IMR-90 (cell line): ENCODE results near the gene STAC2. TPM values are rescaled to one million over a fixed set of nuclear protein-coding genes. Genes with fewer than 3 reads are reported as not detected.
A peak's percentile ranks its signal among the peaks of the same experiment; 100 is the strongest.

Experiments used
- ATAC-seq: fragments of 200-7000 bp; cut with Tn5 transposase; 2 replicates; pipeline ENCODE4 v1.9.1; 2020; ENCODE audit warnings: low read depth, mild to moderate bottlenecking, moderate library complexity
- BruUV-seq: library from RNA; stranded (reverse); fragments of 400-500 nt; replicated peaks from 2 replicates; lab custom pipeline; 2021; lab: Mats Ljungman, UMichigan
- CTCF ChIA-PET: fragments of 300-600 bp; formaldehyde crosslinking; extraction: SDS; loops from one replicate; lab custom pipeline; 2021; ENCODE audit warnings: antibody characterized with exemption; lab: Yijun Ruan, JAX
- POLR2A ChIA-PET: fragments of 300-600 bp; sonication (Branson Sonifier 250); formaldehyde crosslinking; loops from one replicate; lab custom pipeline; 2022; ENCODE audit warnings: antibody characterized with exemption; ENCODE audit not compliant: unreplicated experiment; lab: Charles Lee
- DNase-seq: peaks from one replicate; pipeline ENCODE4 v3.0.0; 2013
- H2AFZ ChIP-seq: replicated peaks from 2 replicates; pipeline ENCODE3; 2013; ENCODE audit warnings: low read length, mild to moderate bottlenecking; ENCODE audit not compliant: poor library complexity
- H2AK5ac ChIP-seq: 2 replicates; pipeline ENCODE4 v1.6.1; 2013; ENCODE audit warnings: low read depth, low read length, inconsistent platforms
- H2AK9ac ChIP-seq: replicated peaks from 2 replicates; pipeline ENCODE3; 2013; ENCODE audit warnings: mild to moderate bottlenecking, low read depth, low read length, moderate library complexity; ENCODE audit not compliant: poor library complexity
- H2BK120ac ChIP-seq: 2 replicates; pipeline ENCODE4 v1.6.1; 2013; ENCODE audit warnings: low read depth, low read length, inconsistent platforms
- H2BK15ac ChIP-seq: 3 replicates; pipeline ENCODE4 v1.6.1; 2013; ENCODE audit warnings: low read depth, low read length, inconsistent platforms
- H2BK20ac ChIP-seq: 2 replicates; pipeline ENCODE4 v1.6.1; 2013; ENCODE audit warnings: low read depth, mild to moderate bottlenecking, inconsistent platforms, low read length, moderate library complexity
- H2BK5ac ChIP-seq: 2 replicates; pipeline ENCODE4 v1.6.1; 2013; ENCODE audit warnings: mild to moderate bottlenecking, low read depth, low read length, inconsistent platforms; ENCODE audit not compliant: poor library complexity, severe bottlenecking
- H3K14ac ChIP-seq: replicated peaks from 2 replicates; pipeline ENCODE4 v1.6.1; 2013; ENCODE audit warnings: low read depth, low read length, inconsistent platforms
- H3K18ac ChIP-seq: 2 replicates; pipeline ENCODE4 v1.6.1; 2013; ENCODE audit warnings: low read depth, low read length, control low read depth
- H3K23ac ChIP-seq: 2 replicates; pipeline ENCODE4 v1.6.1; 2013; ENCODE audit warnings: low read depth, low read length, inconsistent platforms
- H3K27ac ChIP-seq: 2 replicates; pipeline ENCODE4 v1.5.1; 2013; ENCODE audit warnings: mild to moderate bottlenecking, control low read depth, low read length; ENCODE audit not compliant: insufficient read depth
- H3K27me3 ChIP-seq: 2 replicates; pipeline ENCODE4 v1.6.1; 2013; ENCODE audit warnings: low read length; ENCODE audit not compliant: control insufficient read depth, insufficient read depth
- H3K36me3 ChIP-seq: 2 replicates; pipeline ENCODE4 v1.6.1; 2013; ENCODE audit warnings: low read length, mixed read lengths; ENCODE audit not compliant: control insufficient read depth, insufficient read depth
- H3K4ac ChIP-seq: 2 replicates; pipeline ENCODE4 v1.6.1; 2013; ENCODE audit warnings: low read depth, low read length, inconsistent platforms
- H3K4me1 ChIP-seq: 2 replicates; pipeline ENCODE4 v1.6.1; 2013; ENCODE audit warnings: low read length, mixed read lengths; ENCODE audit not compliant: control insufficient read depth, insufficient read depth
- H3K4me2 ChIP-seq: 2 replicates; pipeline ENCODE4 v1.6.1; 2013; ENCODE audit warnings: low read depth, mild to moderate bottlenecking, control low read depth, low read length, moderate library complexity
- H3K4me3 ChIP-seq: 2 replicates; pipeline ENCODE4 v1.5.1; 2013; ENCODE audit warnings: low read depth, mild to moderate bottlenecking, control low read depth, low read length, moderate library complexity; ENCODE audit not compliant: insufficient read depth
- H3K56ac ChIP-seq: 2 replicates; pipeline ENCODE4 v1.6.1; 2013; ENCODE audit warnings: low read length, inconsistent platforms; ENCODE audit not compliant: insufficient read depth; ENCODE audit errors: extremely low read depth
- H3K79me1 ChIP-seq, 2 experiments: 2 replicates each; pipeline ENCODE4 v1.6.1; 2013; ENCODE audit warnings: low read length in 2 of 2, inconsistent platforms in 1 of 2, low read depth in 1 of 2
- H3K9ac ChIP-seq: 2 replicates; pipeline ENCODE4 v1.6.1; 2013; ENCODE audit warnings: low read depth, low read length, control low read depth
- H3K9me1 ChIP-seq: 2 replicates; pipeline ENCODE4 v1.6.1; 2013; ENCODE audit warnings: low read length, inconsistent platforms; ENCODE audit not compliant: insufficient read depth
- H3K9me3 ChIP-seq: 2 replicates; pipeline ENCODE4 v1.6.1; 2013; ENCODE audit warnings: low read length; ENCODE audit not compliant: control insufficient read depth, insufficient read depth
- H4K20me1 ChIP-seq: 2 replicates; pipeline ENCODE4 v1.6.1; 2013; ENCODE audit warnings: low read length, inconsistent platforms; ENCODE audit not compliant: insufficient read depth
- H4K5ac ChIP-seq: 2 replicates; pipeline ENCODE4 v1.6.1; 2013; ENCODE audit warnings: mild to moderate bottlenecking, low read depth, low read length, control low read depth
- H4K8ac ChIP-seq, 2 experiments: 2 replicates each; pipeline ENCODE4 v1.6.1; 2013; ENCODE audit warnings: low read depth in 2 of 2, low read length in 2 of 2, control low read depth in 1 of 2, inconsistent platforms in 1 of 2
- H4K91ac ChIP-seq: 2 replicates; pipeline ENCODE4 v1.6.1; 2013; ENCODE audit warnings: low read depth, low read length, inconsistent platforms; ENCODE audit not compliant: insufficient read depth
- BHLHE40 ChIP-seq: fragments of 150-350 bp; IDR thresholded peaks from 2 replicates; pipeline ENCODE4 v1.6.1; 2016; ENCODE audit warnings: mild to moderate bottlenecking, low read depth, low read length
- POLR2A ChIP-seq: IDR thresholded peaks from 2 replicates; pipeline ENCODE4 v1.6.1; 2012; ENCODE audit warnings: mild to moderate bottlenecking, low read depth, low read length
- WGBS, 2 experiments: methylation state at CpG; one replicate each; pipeline versions ENCODE4 v1.1.5 to v1.1.7; 2013; ENCODE audit warnings: missing lambda C conversion rate in 2 of 2; ENCODE audit not compliant: insufficient read length in 1 of 2; ENCODE audit errors: extremely low coverage in 2 of 2; 5-methylcytosine and 5-hydroxymethylcytosine counted together
- dilution Hi-C: fragments of 300-500 bp; cut with HindIII; formaldehyde crosslinking; loops from one replicate; pipeline ENCODE4 v1.14.3; 2018; ENCODE audit warnings: low sequenced_read_pairs; ENCODE audit not compliant: unreplicated experiment
- in situ Hi-C: fragments of 300-500 bp; cut with MboI; formaldehyde crosslinking; loops from 3 replicates; pipeline ENCODE4 v1.14.3; 2019; ENCODE audit warnings: low sequenced_read_pairs, inconsistent platforms, mixed read lengths
- intact Hi-C: fragments of 100-400 bp; cut with micrococcal nuclease; formaldehyde crosslinking; loops from 2 replicates; pipeline ENCODE4 v1.10.0; 2022
- polyA plus RNA-seq, 3 experiments: library from polyadenylated mRNA; depleted of rRNA; stranded (reverse); fragments of >200 nt; gene quantifications; 2 replicates each; pipeline ENCODE4 v1.2.3, GENCODE V29; 2012; ENCODE audit warnings: low replicate concordance in 1 of 3
- total RNA-seq: library from RNA; depleted of rRNA; stranded (reverse); fragments of >200 nt; gene quantifications from 2 replicates; pipeline ENCODE4 v1.2.3, GENCODE V29; 2012

Gene STAC2
- total and polyA plus RNA-seq, 2 of the 4 experiments (the other 2 are of a cell fraction) = 0.02 TPM; not detected in 1

GRCh38 chr17:39236981-39237441 is 11.3 kb upstream of the STAC2 start:
- Histone ChIP-seq H3K4me1 (no peaks in the 10 kb centered on the region; the same call in 1 of the 2 replicates), H2BK5ac (no peak overlapping the region), H2BK20ac (no peak overlapping the region), H4K20me1 (no peaks in the 10 kb centered on the region), H3K27ac (no peak overlapping the region), H4K8ac (no peak overlapping the region), H3K4me2 (no peak overlapping the region), H3K9ac (no peak overlapping the region), H3K4ac (no peak overlapping the region), H3K79me1 (no peaks in the 10 kb centered on the region), H3K56ac (no peak overlapping the region), H3K23ac (no peak overlapping the region), H3K18ac (no peak overlapping the region), H3K27me3 (peaks cover 6% of the 10 kb centered on the region), H2AK5ac (no peak overlapping the region), H2AFZ (peak overlapping the region; percentile 32), H3K36me3 (no peaks in the 10 kb centered on the region), H3K14ac (no peak overlapping the region), H3K4me3 (no peak overlapping the region), H4K5ac (no peak overlapping the region), H2BK120ac (no peak overlapping the region), H2BK15ac (no peak overlapping the region), H3K9me1 (no peaks in the 10 kb centered on the region), H2AK9ac (no peak overlapping the region), H4K91ac (no peak overlapping the region), H3K9me3 (no peaks in the 10 kb centered on the region)
- no TSS peak for BruUV-seq
- DNase-seq (no peak), ATAC-seq (no peak)
- POLR2A ChIA-PET = no interaction called here
- dilution Hi-C loops (no loop called here), in situ Hi-C loops (no loop called here), intact Hi-C loops (loop anchor here (10.0 kb wide), 1 partner anchor 172 kb away; no protein-coding TSS in a partner anchor)
- TF ChIP-seq BHLHE40 (no peak), POLR2A (no peak)
- CTCF ChIA-PET = no interaction called here
- no CpG with 5 or more reads among the region's 6 CpGs for WGBS, 2 experiments
